CD14-positive monocyte (primary cell): ENCODE data around the gene CRBN. TPM values are rescaled to one million over a fixed set of nuclear protein-coding genes. Genes with fewer than 3 reads are reported as not detected.

Experiments used
- DNase-seq, 3 donors: peaks; one replicate each; pipeline ENCODE4 v3.0.0-alpha.2; 2011 to 2022
- H2AFZ ChIP-seq: 2 replicates; pipeline ENCODE4 v1.6.0; 2012; ENCODE audit warnings: mild to moderate bottlenecking, low read depth, low read length, inconsistent platforms; ENCODE audit not compliant: insufficient read depth, poor library complexity, severe bottlenecking
- H3K27ac ChIP-seq, 2 donors: 1 replicate in 1 of 2; 2 replicates in 1 of 2; pipeline ENCODE4 v1.5.1; 2012 to 2013; ENCODE audit warnings: low read length in 2 of 2, control low read depth in 1 of 2, inconsistent platforms in 1 of 2, low read depth in 1 of 2, mild to moderate bottlenecking in 1 of 2
- H3K27me3 ChIP-seq, 2 donors: one replicate each; pipeline versions ENCODE4 v1.6.0 to v1.6.1; 2011 to 2013; ENCODE audit warnings: low read length in 2 of 2; ENCODE audit not compliant: control insufficient read depth in 2 of 2, insufficient read depth in 2 of 2
- H3K36me3 ChIP-seq, 2 donors: replicated peaks in 1 of 2; 1 replicate in 1 of 2; 2 replicates in 1 of 2; pipeline versions ENCODE4 v1.5.1 to v1.6.1; 2012 to 2013; ENCODE audit warnings: low read length in 2 of 2, control low read depth in 1 of 2, inconsistent platforms in 1 of 2, mild to moderate bottlenecking in 1 of 2; ENCODE audit not compliant: insufficient read depth in 2 of 2, control insufficient read depth in 1 of 2
- H3K4me1 ChIP-seq, 2 donors: 1 replicate in 1 of 2; 2 replicates in 1 of 2; pipeline versions ENCODE4 v1.5.1 to v1.6.1; 2012 to 2013; ENCODE audit warnings: low read length in 2 of 2, control low read depth in 1 of 2, inconsistent platforms in 1 of 2, mild to moderate bottlenecking in 1 of 2, moderate library complexity in 1 of 2; ENCODE audit not compliant: insufficient read depth in 2 of 2, control insufficient read depth in 1 of 2
- H3K4me2 ChIP-seq: replicated peaks from 2 replicates; pipeline ENCODE3; 2012; ENCODE audit warnings: low read length, moderate library complexity, mild to moderate bottlenecking; ENCODE audit not compliant: poor library complexity, severe bottlenecking; ENCODE audit errors: extremely low read depth
- H3K4me3 ChIP-seq, 3 experiments: fragments of 200-600 bp in 1 of 3; sonication (generic) in 1 of 3; replicated peaks in 1 of 3; 1 replicate in 2 of 3; 2 replicates in 1 of 3; pipeline ENCODE4 v1.5.1; 2011 to 2013; ENCODE audit warnings: low read length in 3 of 3, mild to moderate bottlenecking in 3 of 3, control low read depth in 2 of 3, low read depth in 2 of 3, inconsistent platforms in 1 of 3, moderate library complexity in 1 of 3
- H3K79me2 ChIP-seq: 2 replicates; pipeline ENCODE4 v1.6.0; 2012; ENCODE audit warnings: mild to moderate bottlenecking, control low read depth, inconsistent platforms, low read length, moderate library complexity; ENCODE audit not compliant: insufficient read depth
- H3K9ac ChIP-seq: 2 replicates; pipeline ENCODE4 v1.6.0; 2017; ENCODE audit warnings: low read length, mild to moderate bottlenecking; ENCODE audit not compliant: insufficient read depth, poor library complexity, severe bottlenecking
- H3K9me3 ChIP-seq, 2 donors: replicated peaks in 1 of 2; 1 replicate in 1 of 2; 2 replicates in 1 of 2; pipeline versions ENCODE4 v1.5.1 to v1.6.1; 2012 to 2013; ENCODE audit warnings: low read length in 2 of 2, control low read depth in 1 of 2; ENCODE audit not compliant: control insufficient read depth in 1 of 2, insufficient read depth in 1 of 2
- H4K20me1 ChIP-seq: 2 replicates; pipeline ENCODE4 v1.6.0; 2012; ENCODE audit warnings: mild to moderate bottlenecking, low read length, control low read depth, moderate library complexity; ENCODE audit not compliant: insufficient read depth
- H3K27ac Mint-ChIP-seq, 7 donors: one replicate each; pipeline ENCODE4 v1.8.0; 2020; ENCODE audit warnings: mild to moderate bottlenecking in 7 of 7, mixed read lengths in 7 of 7, moderate library complexity in 6 of 7, inconsistent platforms in 2 of 7
- H3K27me3 Mint-ChIP-seq, 3 donors: one replicate each; pipeline ENCODE4 v1.8.0; 2021 to 2022; ENCODE audit warnings: low read depth in 3 of 3, mild to moderate bottlenecking in 3 of 3, mixed read lengths in 3 of 3, moderate library complexity in 3 of 3, inconsistent platforms in 1 of 3
- H3K36me3 Mint-ChIP-seq, 2 donors: one replicate each; pipeline ENCODE4 v1.8.0; 2020; ENCODE audit warnings: mixed read lengths in 2 of 2, inconsistent platforms in 1 of 2, mild to moderate bottlenecking in 1 of 2
- H3K4me1 Mint-ChIP-seq: one replicate; pipeline ENCODE4 v1.8.0; 2020; ENCODE audit warnings: mild to moderate bottlenecking, mixed read lengths
- H3K4me3 Mint-ChIP-seq, 2 donors: one replicate each; pipeline ENCODE4 v1.8.0; 2020; ENCODE audit warnings: mild to moderate bottlenecking in 2 of 2, mixed read lengths in 2 of 2, moderate library complexity in 1 of 2
- H3K9me3 Mint-ChIP-seq, 7 donors: one replicate each; pipeline ENCODE4 v1.8.0; 2020 to 2022; ENCODE audit warnings: mixed read lengths in 7 of 7, mild to moderate bottlenecking in 6 of 7, moderate library complexity in 6 of 7, inconsistent platforms in 2 of 7
- CTCF ChIP-seq: fragments of 200-600 bp; IDR thresholded peaks from one replicate; pipeline ENCODE4 v1.8.0; 2022; ENCODE audit warnings: antibody characterized with exemption, mild to moderate bottlenecking
- WGBS: methylation state at CpG from one replicate; pipeline ENCODE4 v1.1.5; 2013; ENCODE audit warnings: missing lambda C conversion rate; ENCODE audit not compliant: insufficient coverage; 5-methylcytosine and 5-hydroxymethylcytosine counted together
- intact Hi-C, 2 donors: fragments of 100-400 bp; cut with micrococcal nuclease; formaldehyde crosslinking; loops; one replicate each; pipeline versions ENCODE4 v1.15.0 to v1.15.1; 2023
- polyA plus RNA-seq, 3 donors: library from polyadenylated mRNA; depleted of rRNA in 1 of 3; unstranded in 2 of 3; stranded (reverse) in 1 of 3; fragments of 300-500 nt in 2 of 3; fragments of >200 nt in 1 of 3; fragmentation: Illumina TruSeq in 2 of 3; gene quantifications; 1 replicate in 2 of 3; 2 replicates in 1 of 3; pipeline ENCODE4 v1.2.3, GENCODE V29; 2012 to 2021

CRBN gene
- polyA plus RNA-seq, 3 donors: 53.1 to 98.3 (median 96.1) TPM

DNA sequence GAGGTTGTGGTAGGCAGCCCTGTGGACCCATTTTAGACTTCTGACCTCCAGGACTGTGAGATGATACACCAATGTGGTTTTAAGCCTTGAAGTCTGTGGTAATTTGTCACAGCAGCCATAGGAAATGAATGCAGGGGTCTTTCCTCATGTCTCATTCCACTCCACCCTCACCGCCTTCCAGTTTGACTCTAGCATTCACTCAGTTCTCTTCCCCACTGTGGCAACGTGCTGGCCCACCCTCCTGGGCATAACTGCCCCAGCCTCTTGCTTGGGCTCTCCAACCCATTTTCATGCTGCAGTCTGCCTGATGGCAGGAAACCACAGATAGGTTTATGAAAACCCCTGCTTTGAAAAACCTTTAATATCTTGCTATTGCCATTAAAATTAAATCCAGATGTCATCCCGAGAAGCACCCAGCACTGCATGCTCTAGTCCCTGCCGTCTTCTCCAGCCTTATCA lies 60.1 kb downstream of the CRBN start:
- Mint-ChIP-seq H3K36me3 (no peaks in the 10 kb centered on the region), H3K27ac (no peak overlapping the region), H3K9me3 (peaks cover 0 to 6% (median 0%) of the 10 kb centered on the region in 7 donors), H3K4me1 (no peaks in the 10 kb centered on the region), H3K27me3 (peaks cover 0 to 4% (median 2%) of the 10 kb centered on the region in 3 donors), H3K4me3 (no peak overlapping the region)
- no peak overlapping the region for H3K27ac ChIP-seq
- H3K27me3 ChIP-seq: no peaks in the 10 kb centered on the region
- no peak overlapping the region for H2AFZ ChIP-seq
- no peaks in the 10 kb centered on the region for H3K4me1 ChIP-seq
- 75% methylated on average over 2 of the region's 4 CpGs for WGBS
- DNase-seq: no peak
- no peaks in the 10 kb centered on the region for H3K9me3 ChIP-seq
- no peak overlapping the region for H3K9ac ChIP-seq
- no peaks in the 10 kb centered on the region for H3K79me2 ChIP-seq
- H3K4me3 ChIP-seq: no peak overlapping the region
- no peaks in the 10 kb centered on the region for H4K20me1 ChIP-seq
- intact Hi-C loops: no loop called here
- no peak overlapping the region for H3K4me2 ChIP-seq
- no peak for TF ChIP-seq CTCF
- no peaks in the 10 kb centered on the region for H3K36me3 ChIP-seq

- Mint-ChIP-seq H3K36me3 (no peaks in the 10 kb centered on the region), H3K27me3 (peaks cover 0 to 4% (median 2%) of the 10 kb centered on the region in 3 donors), H3K4me3 (no peak overlapping the region), H3K27ac (no peak overlapping the region), H3K9me3 (peaks cover 0 to 6% (median 0%) of the 10 kb centered on the region in 7 donors), H3K4me1 (no peaks in the 10 kb centered on the region)
- Histone ChIP-seq H4K20me1 (no peaks in the 10 kb centered on the region), H3K4me1 (no peaks in the 10 kb centered on the region), H3K36me3 (no peaks in the 10 kb centered on the region), H3K79me2 (no peaks in the 10 kb centered on the region), H3K4me3 (no peak overlapping the region), H3K4me2 (no peak overlapping the region), H3K9ac (no peak overlapping the region), H3K27ac (no peak overlapping the region), H3K27me3 (no peaks in the 10 kb centered on the region), H2AFZ (no peak overlapping the region), H3K9me3 (no peaks in the 10 kb centered on the region)
- TF ChIP-seq CTCF: no peak
- no CpG with 5 or more reads among the region's 2 CpGs for WGBS
- intact Hi-C loops: no loop called here
- no peak for DNase-seq
These were observed 61.8 kb downstream of the CRBN start for GRCh38 chr3:3117651-3118050.
